ENCODE data around the gene RTP3. TPM values are rescaled to one million over a fixed set of nuclear protein-coding genes. Genes with fewer than 3 reads are reported as not detected.

Gene RTP3
- total RNA-seq, 1 experiment from 2014 or later = not detected

- Histone ChIP-seq H3K9me3 (ENCODE audit: control insufficient read depth in 1 of 2, insufficient read depth in 1 of 2, low read depth in 1 of 2, low read length in 2 of 2) (no peaks in the 10 kb centered on the region), H3K79me2 (ENCODE audit: insufficient read depth, low read length) (no peaks in the 10 kb centered on the region), H3K9me2 (ENCODE audit: insufficient read depth) (no peaks in the 10 kb centered on the region), H3K4me1 (ENCODE audit: control insufficient read depth in 1 of 2, insufficient read depth in 2 of 2, low read length in 2 of 2) (no peaks in the 10 kb centered on the region), H4K20me1 (ENCODE audit: insufficient read depth) (no peaks in the 10 kb centered on the region), H3K36me3 (ENCODE audit: control insufficient read depth in 1 of 2, insufficient read depth in 2 of 2, low read length in 2 of 2) (no peaks in the 10 kb centered on the region), H3K4me3 (replicated peaks in 1 of 2; ENCODE audit: low read depth in 1 of 2, low read length in 2 of 2) (no peak overlapping the region), H3K4me2 (ENCODE audit: low read length) (no peak overlapping the region), H3K27me3 (ENCODE audit: insufficient read depth, low read length) (no peaks in the 10 kb centered on the region), H3K9ac (ENCODE audit: low read length) (no peak overlapping the region), H3K27ac (ENCODE audit: low read depth, low read length) (no peak overlapping the region), H2AFZ (ENCODE audit: low read depth, low read length, poor library complexity, severe bottlenecking) (no peak overlapping the region)
- DNase-seq (ENCODE audit: low read depth, low spot score) = no peak
- CTCF ChIA-PET = no interaction called here
- RAD21 ChIA-PET (ENCODE audit: low non-redundant PET in 1 of 2, low total read pairs in 2 of 2, uncharacterized antibody in 2 of 2, unreplicated experiment in 2 of 2) = no interaction called here
- no TSS peak for BruUV-seq (replicated peaks)
- POLR2A ChIA-PET = no interaction called here
- TF ChIP-seq SIN3A (IDR thresholded peaks at IDR 0.05; ENCODE audit: low read depth) = no peak
- no peak for ATAC-seq
- intact Hi-C loops (cut with micrococcal nuclease) = no loop called here
These were observed 7.0 kb downstream of the RTP3 start for GRCh38 chr3:46504789-46505188.

GRCh38 chr3:46505953-46506352, 8.2 kb downstream of the RTP3 start:
- ATAC-seq (no peak), DNase-seq (ENCODE audit: low read depth, low spot score) (no peak)
- intact Hi-C loops (cut with micrococcal nuclease) = no loop called here
- no peak overlapping the region for H2AFZ ChIP-seq (ENCODE audit: low read depth, low read length, poor library complexity, severe bottlenecking)
- no peaks in the 10 kb centered on the region for H3K79me2 ChIP-seq (ENCODE audit: insufficient read depth, low read length)
- POLR2A ChIA-PET = no interaction called here
- no TSS peak for BruUV-seq (replicated peaks)
- H3K9me3 ChIP-seq (ENCODE audit: control insufficient read depth in 1 of 2, insufficient read depth in 1 of 2, low read depth in 1 of 2, low read length in 2 of 2) = no peaks in the 10 kb centered on the region
- TF ChIP-seq ZNF274 (IDR thresholded peaks at IDR 0.05; ENCODE audit: low read depth, low read length) (no peak), ATF3 (IDR thresholded peaks at IDR 0.05) (no peak), POLR2AphosphoS5 (IDR thresholded peaks at IDR 0.05; ENCODE audit: low read depth, low read length) (no peak), CTCF (IDR thresholded peaks at IDR 0.05 in 2 of 3, conservative IDR thresholded peaks at IDR 0.05 in 1 of 3; ENCODE audit: borderline replicate concordance in 1 of 3, insufficient read depth in 1 of 3, low read depth in 2 of 3, low read length in 2 of 3) (no peak), SRF (IDR thresholded peaks at IDR 0.05; ENCODE audit: low read depth) (no peak), ZFX (IDR thresholded peaks at IDR 0.05) (no peak), SIN3A (IDR thresholded peaks at IDR 0.05; ENCODE audit: low read depth) (no peak)
- H3K27ac ChIP-seq (ENCODE audit: low read depth, low read length) = no peak overlapping the region
- no peak overlapping the region for H3K4me3 ChIP-seq (replicated peaks in 1 of 2; ENCODE audit: low read depth in 1 of 2, low read length in 2 of 2)
- no peaks in the 10 kb centered on the region for H3K9me2 ChIP-seq (ENCODE audit: insufficient read depth)
- H3K36me3 ChIP-seq (ENCODE audit: control insufficient read depth in 1 of 2, insufficient read depth in 2 of 2, low read length in 2 of 2) = no peaks in the 10 kb centered on the region
- CTCF ChIA-PET = no interaction called here
- H4K20me1 ChIP-seq (ENCODE audit: insufficient read depth) = no peaks in the 10 kb centered on the region
- no peaks in the 10 kb centered on the region for H3K4me1 ChIP-seq (ENCODE audit: control insufficient read depth in 1 of 2, insufficient read depth in 2 of 2, low read length in 2 of 2)
- RAD21 ChIA-PET (ENCODE audit: low non-redundant PET in 1 of 2, low total read pairs in 2 of 2, uncharacterized antibody in 2 of 2, unreplicated experiment in 2 of 2) = no interaction called here
- H3K4me2 ChIP-seq (ENCODE audit: low read length) = no peak overlapping the region
- no peak overlapping the region for H3K9ac ChIP-seq (ENCODE audit: low read length)
- no peaks in the 10 kb centered on the region for H3K27me3 ChIP-seq (ENCODE audit: insufficient read depth, low read length)
